ENCODE measurements around the gene ZNF672. TPM values are rescaled to one million over a fixed set of nuclear protein-coding genes. Genes with fewer than 3 reads are reported as not detected.
A peak's percentile ranks its signal among the peaks of the same experiment; 100 is the strongest.

ZNF672 gene
- total RNA-seq, 1 experiment from 2014 or later = 16.7 TPM

GRCh38 chr1:248816042-248816851, 21.8 kb upstream of the ZNF672 start:
- no peak overlapping the region for H3K27ac ChIP-seq (ENCODE audit: low read length)
- H3K36me3 ChIP-seq (ENCODE audit: insufficient read depth, low read length) = peaks cover 7% of the 10 kb centered on the region; the same call in 1 of the 2 replicates
- no peaks in the 10 kb centered on the region for H3K9me2 ChIP-seq (replicated peaks; ENCODE audit: insufficient read depth, low read length)
- no peaks in the 10 kb centered on the region for H3K27me3 ChIP-seq (ENCODE audit: low read length)
- H3K4me2 ChIP-seq (ENCODE audit: low read depth, low read length, poor library complexity, severe bottlenecking) = no peak overlapping the region
- no peak overlapping the region for H3K4me3 ChIP-seq (ENCODE audit: low read length)
- DNase-seq = no peak
- H2AFZ ChIP-seq (ENCODE audit: low read length) = no peak overlapping the region
- no peaks in the 10 kb centered on the region for H4K20me1 ChIP-seq (ENCODE audit: insufficient read depth, low read depth, low read length)
- H3K9me3 ChIP-seq (ENCODE audit: low read length) = no peaks in the 10 kb centered on the region
- peaks cover 32% of the 10 kb centered on the region for H3K4me1 ChIP-seq (ENCODE audit: low read length)
- no peak overlapping the region for H3K9ac ChIP-seq (ENCODE audit: low read length)
- H3K79me2 ChIP-seq (ENCODE audit: low read length) = peaks cover 27% of the 10 kb centered on the region

- Histone ChIP-seq H3K36me3 (ENCODE audit: insufficient read depth, low read length) (peaks cover 7% of the 10 kb centered on the region; the same call in 1 of the 2 replicates), H3K79me2 (ENCODE audit: low read length) (peaks cover 35% of the 10 kb centered on the region)
Observed at GRCh38 chr1:248817065-248817464, 21.0 kb upstream of the ZNF672 start.

GRCh38 chr1:248818505-248819374, 19.3 kb upstream of the ZNF672 start:
- Histone ChIP-seq H2AFZ (ENCODE audit: low read length) (no peak overlapping the region), H3K27ac (ENCODE audit: low read length) (no peak overlapping the region), H3K4me1 (ENCODE audit: low read length) (peaks cover 55% of the 10 kb centered on the region), H3K9me3 (ENCODE audit: low read length) (no peaks in the 10 kb centered on the region), H4K20me1 (ENCODE audit: insufficient read depth, low read depth, low read length) (no peaks in the 10 kb centered on the region; the same call in 1 of the 2 replicates), H3K9ac (ENCODE audit: low read length) (no peak overlapping the region; the same call in 1 of the 2 replicates), H3K9me2 (replicated peaks; ENCODE audit: insufficient read depth, low read length) (no peaks in the 10 kb centered on the region), H3K4me3 (ENCODE audit: low read length) (no peak overlapping the region), H3K79me2 (ENCODE audit: low read length) (peaks cover 48% of the 10 kb centered on the region), H3K27me3 (ENCODE audit: low read length) (no peaks in the 10 kb centered on the region), H3K4me2 (ENCODE audit: low read depth, low read length, poor library complexity, severe bottlenecking) (no peak overlapping the region), H3K36me3 (ENCODE audit: insufficient read depth, low read length) (peaks cover 7% of the 10 kb centered on the region; the same call in 1 of the 2 replicates)
- no peak for DNase-seq

More at GRCh38 chr1:248817065-248817464, 21.0 kb upstream of the ZNF672 start:
- no peaks in the 10 kb centered on the region for H3K27me3 ChIP-seq (ENCODE audit: low read length)
- DNase-seq = no peak
- no peak overlapping the region for H3K9ac ChIP-seq (ENCODE audit: low read length)
- H4K20me1 ChIP-seq (ENCODE audit: insufficient read depth, low read depth, low read length) = no peaks in the 10 kb centered on the region; the same call in 1 of the 2 replicates
- no peak overlapping the region for H3K4me2 ChIP-seq (ENCODE audit: low read depth, low read length, poor library complexity, severe bottlenecking)
- H3K9me3 ChIP-seq (ENCODE audit: low read length) = no peaks in the 10 kb centered on the region
- no peak overlapping the region for H2AFZ ChIP-seq (ENCODE audit: low read length)
- no peaks in the 10 kb centered on the region for H3K9me2 ChIP-seq (replicated peaks; ENCODE audit: insufficient read depth, low read length)
- H3K4me3 ChIP-seq (ENCODE audit: low read length) = no peak overlapping the region
- H3K27ac ChIP-seq (ENCODE audit: low read length) = no peak overlapping the region
- H3K4me1 ChIP-seq (ENCODE audit: low read length) = peaks cover 39% of the 10 kb centered on the region

- DNase-seq = no peak
- Histone ChIP-seq H4K20me1 (ENCODE audit: insufficient read depth, low read depth, low read length) (no peaks in the 10 kb centered on the region; the same call in 1 of the 2 replicates), H3K4me2 (ENCODE audit: low read depth, low read length, poor library complexity, severe bottlenecking) (no peak overlapping the region), H3K79me2 (ENCODE audit: low read length) (peaks cover 62% of the 10 kb centered on the region), H3K27ac (ENCODE audit: low read length) (no peak overlapping the region), H3K27me3 (ENCODE audit: low read length) (no peaks in the 10 kb centered on the region), H3K4me3 (ENCODE audit: low read length) (no peak overlapping the region), H2AFZ (ENCODE audit: low read length) (no peak overlapping the region), H3K9me3 (ENCODE audit: low read length) (no peaks in the 10 kb centered on the region), H3K9me2 (replicated peaks; ENCODE audit: insufficient read depth, low read length) (no peaks in the 10 kb centered on the region), H3K36me3 (ENCODE audit: insufficient read depth, low read length) (peaks cover 7% of the 10 kb centered on the region; the same call in 1 of the 2 replicates), H3K4me1 (ENCODE audit: low read length) (peaks cover 59% of the 10 kb centered on the region), H3K9ac (ENCODE audit: low read length) (no peak overlapping the region)
Observed at GRCh38 chr1:248820041-248820585, 17.9 kb upstream of the ZNF672 start.

- no peak for DNase-seq
- Histone ChIP-seq H3K27ac (ENCODE audit: low read length) (no peak overlapping the region), H3K9me3 (ENCODE audit: low read length) (no peaks in the 10 kb centered on the region), H3K4me3 (ENCODE audit: low read length) (no peak overlapping the region), H3K4me2 (ENCODE audit: low read depth, low read length, poor library complexity, severe bottlenecking) (no peak overlapping the region), H3K4me1 (ENCODE audit: low read length) (peaks cover 60% of the 10 kb centered on the region), H2AFZ (ENCODE audit: low read length) (no peak overlapping the region), H3K9me2 (replicated peaks; ENCODE audit: insufficient read depth, low read length) (no peaks in the 10 kb centered on the region), H3K27me3 (ENCODE audit: low read length) (no peaks in the 10 kb centered on the region), H3K36me3 (ENCODE audit: insufficient read depth, low read length) (peaks cover 2% of the 10 kb centered on the region; the same call in 1 of the 2 replicates), H3K79me2 (ENCODE audit: low read length) (peaks cover 67% of the 10 kb centered on the region), H4K20me1 (ENCODE audit: insufficient read depth, low read depth, low read length) (no peaks in the 10 kb centered on the region; the same call in 1 of the 2 replicates), H3K9ac (ENCODE audit: low read length) (no peak overlapping the region)
Observed at GRCh38 chr1:248821101-248821500, 16.9 kb upstream of the ZNF672 start.

- peak overlapping the region; percentile 80 for H3K4me2 ChIP-seq (ENCODE audit: low read depth, low read length, poor library complexity, severe bottlenecking)
- no peaks in the 10 kb centered on the region; the same call in 1 of the 2 replicates for H3K36me3 ChIP-seq (ENCODE audit: insufficient read depth, low read length)
- H3K4me3 ChIP-seq (ENCODE audit: low read length) = peak overlapping the region; percentile 41; the same call in 1 of the 2 replicates
- no peak for DNase-seq
- no peaks in the 10 kb centered on the region for H3K9me2 ChIP-seq (replicated peaks; ENCODE audit: insufficient read depth, low read length)
- H3K9me3 ChIP-seq (ENCODE audit: low read length) = no peaks in the 10 kb centered on the region
- peaks cover 67% of the 10 kb centered on the region for H3K79me2 ChIP-seq (ENCODE audit: low read length)
- H3K4me1 ChIP-seq (ENCODE audit: low read length) = peaks cover 61% of the 10 kb centered on the region
- H3K9ac ChIP-seq (ENCODE audit: low read length) = no peak overlapping the region
- peak overlapping the region; percentile 54 for H3K27ac ChIP-seq (ENCODE audit: low read length)
- no peaks in the 10 kb centered on the region; the same call in 1 of the 2 replicates for H4K20me1 ChIP-seq (ENCODE audit: insufficient read depth, low read depth, low read length)
- no peak overlapping the region for H2AFZ ChIP-seq (ENCODE audit: low read length)
- H3K27me3 ChIP-seq (ENCODE audit: low read length) = no peaks in the 10 kb centered on the region
Observed at GRCh38 chr1:248821641-248822040, 16.4 kb upstream of the ZNF672 start.

- peak overlapping the region; percentile 80 for H3K4me2 ChIP-seq (ENCODE audit: low read depth, low read length, poor library complexity, severe bottlenecking)
- no peaks in the 10 kb centered on the region; the same call in 1 of the 2 replicates for H3K36me3 ChIP-seq (ENCODE audit: insufficient read depth, low read length)
- H3K27me3 ChIP-seq (ENCODE audit: low read length) = no peaks in the 10 kb centered on the region
- H3K79me2 ChIP-seq (ENCODE audit: low read length) = peaks cover 67% of the 10 kb centered on the region
- peak; percentile 90 for DNase-seq
- no peaks in the 10 kb centered on the region for H3K9me2 ChIP-seq (replicated peaks; ENCODE audit: insufficient read depth, low read length)
- no peaks in the 10 kb centered on the region; the same call in 1 of the 2 replicates for H4K20me1 ChIP-seq (ENCODE audit: insufficient read depth, low read depth, low read length)
- peak overlapping the region; percentile 40; the same call in 1 of the 2 replicates for H3K9ac ChIP-seq (ENCODE audit: low read length)
- H3K27ac ChIP-seq (ENCODE audit: low read length) = peak overlapping the region; percentile 54
- H3K4me3 ChIP-seq (ENCODE audit: low read length) = peak overlapping the region; percentile 70; the same call in 1 of the 2 replicates
- no peaks in the 10 kb centered on the region for H3K9me3 ChIP-seq (ENCODE audit: low read length)
- peaks cover 68% of the 10 kb centered on the region for H3K4me1 ChIP-seq (ENCODE audit: low read length)
- H2AFZ ChIP-seq (ENCODE audit: low read length) = no peak overlapping the region
Observed at GRCh38 chr1:248822148-248823032, 15.6 kb upstream of the ZNF672 start.

All from Karpas-422 (cell line).